Thoracic aorta (tissue), 2 donors: ENCODE data around the gene CA4. TPM values are rescaled to one million over a fixed set of nuclear protein-coding genes. Genes with fewer than 3 reads are reported as not detected.
"Not testable (repeated sequence)": the region's sequence is repeated elsewhere in the genome, so short reads cannot be mapped to it uniquely, and the experiment has no call there.

Experiments used
- ATAC-seq: fragments of 150-250 bp; one replicate; pipeline ENCODE4 v1.8.0; 2017; ENCODE audit warnings: low read depth; ENCODE audit not compliant: insufficient number of reproducible peaks, low FRiP score
- DNase-seq: peaks from one replicate; pipeline ENCODE4 v3.0.0-alpha.2; 2020; ENCODE audit warnings: low spot score
- H3K27ac ChIP-seq, 2 donors: fragments of 200-600 bp; sonication (generic); 1 replicate in 1 of 2; 2 replicates in 1 of 2; pipeline ENCODE4 v1.5.1; 2016; ENCODE audit warnings: mild to moderate bottlenecking in 2 of 2, moderate library complexity in 2 of 2
- H3K27me3 ChIP-seq: fragments of 200-600 bp; sonication (generic); replicated peaks from 2 replicates; pipeline ENCODE4 v1.6.0; 2016; ENCODE audit warnings: mild to moderate bottlenecking; ENCODE audit not compliant: insufficient read depth
- H3K36me3 ChIP-seq: fragments of 200-600 bp; sonication (generic); one replicate; pipeline ENCODE4 v1.5.1; 2016
- H3K4me1 ChIP-seq, 2 donors: fragments of 200-600 bp; sonication (generic); 1 replicate in 1 of 2; 2 replicates in 1 of 2; pipeline versions ENCODE4 v1.5.1 to v1.6.0; 2016; ENCODE audit warnings: low read depth in 2 of 2, mild to moderate bottlenecking in 1 of 2; ENCODE audit not compliant: control insufficient read depth in 1 of 2
- H3K4me3 ChIP-seq: fragments of 200-600 bp; sonication (generic); 2 replicates; pipeline ENCODE4 v1.5.1; 2016; ENCODE audit warnings: mild to moderate bottlenecking
- H3K9me3 ChIP-seq: fragments of 200-600 bp; sonication (generic); 2 replicates; pipeline ENCODE4 v1.5.1; 2016
- total RNA-seq, 2 donors: library from RNA; depleted of rRNA; stranded (reverse); fragments of >200 nt; gene quantifications; one replicate each; pipeline versions ENCODE4 v1.1.0 to v1.2.3, GENCODE V29; 2016
- TF ChIP-seq, protein P1 (sequence below): fragments of 200-600 bp; sonication (generic); IDR thresholded peaks from one replicate; pipeline ENCODE4 v1.5.1; 2019; ENCODE audit warnings: antibody characterized with exemption

The CA4 gene
- 1 to 10 TPM; 1.2 to 4.3 TPM for total RNA-seq

DNA sequence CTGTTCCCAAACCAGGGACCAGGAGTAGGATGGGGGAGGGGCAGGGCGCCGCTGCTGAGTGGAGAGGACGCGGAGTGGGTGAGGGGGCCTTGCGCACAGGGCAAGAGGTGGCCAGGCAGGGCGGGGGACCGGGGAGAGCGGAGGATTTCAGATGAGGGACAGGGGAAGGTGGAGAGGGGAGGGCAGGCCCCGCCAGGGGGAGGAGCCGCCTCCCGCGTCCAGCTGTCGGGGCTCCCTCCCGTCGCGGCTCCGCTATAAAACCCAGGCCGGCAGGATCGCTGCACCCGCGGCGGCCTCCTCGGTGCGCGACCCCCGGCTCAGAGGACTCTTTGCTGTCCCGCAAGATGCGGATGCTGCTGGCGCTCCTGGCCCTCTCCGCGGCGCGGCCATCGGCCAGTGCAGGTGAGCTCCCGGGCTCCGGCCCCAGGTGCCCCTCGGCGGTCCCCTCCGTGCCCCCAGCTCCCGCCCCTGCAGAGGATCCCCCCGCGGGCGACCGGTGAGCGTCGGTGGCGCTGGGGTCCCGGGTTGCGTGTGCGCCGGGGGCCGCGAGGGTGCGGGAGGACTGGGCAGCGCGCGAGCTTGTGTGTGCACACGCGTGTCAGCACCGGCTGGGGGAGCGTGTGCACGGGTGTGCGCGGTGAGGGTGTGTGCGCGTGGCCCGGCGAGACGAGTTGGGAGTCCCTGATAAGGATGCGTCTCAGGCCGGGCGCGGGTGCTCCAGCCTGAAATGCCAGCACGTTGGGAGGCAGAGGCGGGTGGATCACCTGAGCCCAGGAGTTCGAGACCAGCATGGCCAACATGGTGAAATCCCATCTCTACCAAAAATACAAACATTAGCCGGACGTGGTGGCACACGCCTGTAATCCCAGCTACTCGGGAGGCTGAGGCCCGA, at the start of gene CA4:
CA4 (plus strand) TSS at position 283 of the 892 bp plus-strand sequence; CDS start at position 345, 62 bp downstream.
- H3K9me3 ChIP-seq = no peaks in the 10 kb centered on the region
- no peak within 1 kb of the TSS for H3K27ac ChIP-seq
- peak within 1 kb of the TSS; percentile 52 for H3K4me3 ChIP-seq
- TF ChIP-seq, protein P1, sequence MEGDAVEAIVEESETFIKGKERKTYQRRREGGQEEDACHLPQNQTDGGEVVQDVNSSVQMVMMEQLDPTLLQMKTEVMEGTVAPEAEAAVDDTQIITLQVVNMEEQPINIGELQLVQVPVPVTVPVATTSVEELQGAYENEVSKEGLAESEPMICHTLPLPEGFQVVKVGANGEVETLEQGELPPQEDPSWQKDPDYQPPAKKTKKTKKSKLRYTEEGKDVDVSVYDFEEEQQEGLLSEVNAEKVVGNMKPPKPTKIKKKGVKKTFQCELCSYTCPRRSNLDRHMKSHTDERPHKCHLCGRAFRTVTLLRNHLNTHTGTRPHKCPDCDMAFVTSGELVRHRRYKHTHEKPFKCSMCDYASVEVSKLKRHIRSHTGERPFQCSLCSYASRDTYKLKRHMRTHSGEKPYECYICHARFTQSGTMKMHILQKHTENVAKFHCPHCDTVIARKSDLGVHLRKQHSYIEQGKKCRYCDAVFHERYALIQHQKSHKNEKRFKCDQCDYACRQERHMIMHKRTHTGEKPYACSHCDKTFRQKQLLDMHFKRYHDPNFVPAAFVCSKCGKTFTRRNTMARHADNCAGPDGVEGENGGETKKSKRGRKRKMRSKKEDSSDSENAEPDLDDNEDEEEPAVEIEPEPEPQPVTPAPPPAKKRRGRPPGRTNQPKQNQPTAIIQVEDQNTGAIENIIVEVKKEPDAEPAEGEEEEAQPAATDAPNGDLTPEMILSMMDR = no peak
- DNase-seq = no peak
- no peak for ATAC-seq
- H3K27me3 ChIP-seq = peaks cover 30% of the 10 kb centered on the region
- no peaks in the 10 kb centered on the region for H3K36me3 ChIP-seq
- peaks cover 5 to 8% of the 10 kb centered on the region in 2 donors for H3K4me1 ChIP-seq

DNA sequence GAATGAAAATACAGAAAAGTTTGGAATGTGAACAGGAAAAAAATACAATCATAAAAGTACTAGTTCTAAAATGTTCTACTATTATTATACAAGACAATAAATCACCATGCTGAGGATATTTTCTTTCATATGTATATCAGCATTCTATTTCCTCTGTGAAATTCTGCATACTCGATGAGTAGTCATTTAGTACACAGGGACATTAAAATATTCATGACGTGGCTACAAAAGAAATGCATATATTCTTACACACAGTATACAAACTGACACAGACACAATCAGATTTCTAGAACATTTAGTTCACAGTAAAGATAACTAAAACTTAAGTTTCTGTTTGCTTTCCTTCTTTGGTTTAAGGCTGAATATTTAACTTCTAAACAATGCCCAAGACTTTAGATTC, 49.2 kb upstream of the CA4 start:
- not testable (repeated sequence) for H3K4me3 ChIP-seq, H3K9me3 ChIP-seq, H3K27me3 ChIP-seq

DNA sequence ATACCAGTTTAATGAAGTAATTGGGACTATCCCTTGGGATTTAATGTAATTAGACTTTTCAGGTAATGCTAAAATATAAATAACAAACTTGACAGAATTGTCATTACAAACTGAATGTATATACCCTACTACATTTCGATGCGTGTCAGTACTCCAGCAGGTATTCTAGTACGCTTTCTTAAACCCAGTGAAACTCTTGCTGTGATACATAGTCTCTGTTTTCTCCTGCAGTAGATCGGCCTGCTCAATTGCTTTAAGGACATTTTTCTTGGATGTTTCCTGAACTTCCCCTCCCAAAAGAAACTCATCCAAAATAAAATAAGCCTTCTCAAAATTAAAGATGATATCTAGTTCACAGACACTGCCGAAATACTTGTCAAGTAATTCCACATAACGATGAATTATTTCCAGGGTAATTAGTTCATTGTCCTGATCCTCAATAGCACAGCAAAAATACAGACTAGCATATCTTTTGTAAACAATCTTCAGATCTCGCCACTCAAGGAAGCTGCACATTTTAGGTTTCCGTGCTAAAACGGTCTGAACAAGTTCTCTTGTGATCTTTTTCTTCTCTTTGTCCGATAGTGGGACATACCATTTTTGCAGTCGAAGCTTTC, 47.6 kb upstream of the CA4 start:
- not testable (repeated sequence) for H3K4me1 ChIP-seq, DNase-seq, ATAC-seq, H3K36me3 ChIP-seq, H3K9me3 ChIP-seq, H3K27me3 ChIP-seq, H3K27ac ChIP-seq
- H3K4me3 ChIP-seq = peak overlapping the region; percentile 58

More for the DNA sequence above, 49.2 kb upstream of the CA4 start:
- H3K4me1 ChIP-seq, H3K36me3 ChIP-seq, ATAC-seq, H3K27ac ChIP-seq, DNase-seq: not testable (repeated sequence)

DNA sequence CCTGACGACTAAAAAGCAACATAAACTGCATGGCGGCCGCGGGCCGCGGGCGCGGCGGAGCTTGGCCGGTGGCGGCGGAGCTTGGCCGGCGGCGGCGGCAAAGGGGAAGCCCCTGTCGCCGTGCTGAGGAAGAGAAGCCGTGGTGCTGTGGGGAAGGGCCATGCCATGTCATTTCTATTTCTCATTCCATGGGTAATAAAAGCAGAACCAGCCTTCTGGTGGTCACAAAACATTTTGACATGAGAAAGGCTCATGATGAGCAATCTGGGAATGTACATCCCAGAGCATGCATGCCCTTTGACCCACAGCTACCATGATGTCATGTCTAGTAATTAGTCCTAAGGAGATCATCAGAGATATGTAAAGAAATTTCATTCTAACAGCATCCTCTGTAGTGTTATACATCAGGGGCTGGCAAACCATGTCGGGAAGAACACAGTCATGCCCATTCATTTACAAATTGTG, 47.1 kb upstream of the CA4 start:
- no peak for ATAC-seq
- no peak overlapping the region for H3K27ac ChIP-seq
- no peaks in the 10 kb centered on the region for H3K27me3 ChIP-seq
- TF ChIP-seq, protein P1 = no peak
- no peaks in the 10 kb centered on the region for H3K9me3 ChIP-seq
- H3K4me1 ChIP-seq = peaks cover 0 to 7% of the 10 kb centered on the region in 2 donors
- H3K4me3 ChIP-seq = peak overlapping the region; percentile 58
- no peaks in the 10 kb centered on the region for H3K36me3 ChIP-seq
- no peak for DNase-seq

DNA sequence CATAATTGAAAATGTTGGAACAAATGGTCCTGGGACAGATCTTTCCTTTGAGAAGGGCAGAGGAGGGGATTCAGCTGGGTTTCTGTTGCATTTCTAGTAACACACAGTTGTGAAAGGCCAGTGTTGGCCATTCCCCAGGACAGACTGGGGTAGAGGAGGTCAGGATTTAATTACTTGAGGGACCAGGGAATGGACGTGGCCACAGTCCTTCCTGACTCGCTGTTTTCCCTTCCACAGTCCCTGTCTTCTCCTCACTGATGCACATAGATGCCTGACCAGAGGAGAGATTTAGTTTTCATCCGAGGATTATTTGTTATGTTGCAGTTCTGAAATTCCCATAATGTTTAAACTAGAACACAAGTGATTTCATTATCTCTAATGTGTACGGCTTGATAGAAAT, 45.8 kb upstream of the CA4 start:
- Histone ChIP-seq H3K36me3 (no peaks in the 10 kb centered on the region), H3K4me3 (no peak overlapping the region), H3K9me3 (no peaks in the 10 kb centered on the region), H3K4me1 (peaks cover 0 to 7% of the 10 kb centered on the region in 2 donors), H3K27me3 (no peaks in the 10 kb centered on the region), H3K27ac (no peak overlapping the region)
- TF ChIP-seq, protein P1 = no peak
- ATAC-seq (no peak), DNase-seq (no peak)
